Measurements from ENCODE around the gene RAB27B.
"Not testable (repeated sequence)": the region's sequence is repeated elsewhere in the genome, so short reads cannot be mapped to it uniquely, and the experiment has no call there.

RAB27B gene

GRCh38 chr18:54813977-54814565 lies 14.2 kb upstream of the RAB27B start:
- Histone ChIP-seq H3K27me3 (ENCODE audit: insufficient read depth, low read length, poor library complexity) (no peaks in the 10 kb centered on the region), H3K9ac (ENCODE audit: low read depth, low read length) (no peak overlapping the region), H2AFZ (ENCODE audit: low read depth, low read length) (no peak overlapping the region), H3K4me3 (ENCODE audit: low read depth in 1 of 2, low read length in 2 of 2) (no peak overlapping the region), H3K79me2 (ENCODE audit: insufficient read depth, low read length) (no peaks in the 10 kb centered on the region), H4K20me1 (ENCODE audit: insufficient read depth, low read length) (no peaks in the 10 kb centered on the region), H3K36me3 (ENCODE audit: insufficient read depth, low read length) (no peaks in the 10 kb centered on the region), H3K4me1 (ENCODE audit: insufficient read depth, low read length) (peaks cover 23% of the 10 kb centered on the region), H3K4me2 (ENCODE audit: insufficient read depth, low read length) (no peak overlapping the region), H3K27ac (ENCODE audit: low read length) (no peak overlapping the region), H3K9me3 (ENCODE audit: insufficient read depth, low read length, severe bottlenecking) (no peaks in the 10 kb centered on the region)
- no peak for TF ChIP-seq EZH2 (IDR thresholded peaks at IDR 0.05; ENCODE audit: borderline replicate concordance, low read depth, low read length, severe bottlenecking)
- TF ChIP-seq, protein P1, sequence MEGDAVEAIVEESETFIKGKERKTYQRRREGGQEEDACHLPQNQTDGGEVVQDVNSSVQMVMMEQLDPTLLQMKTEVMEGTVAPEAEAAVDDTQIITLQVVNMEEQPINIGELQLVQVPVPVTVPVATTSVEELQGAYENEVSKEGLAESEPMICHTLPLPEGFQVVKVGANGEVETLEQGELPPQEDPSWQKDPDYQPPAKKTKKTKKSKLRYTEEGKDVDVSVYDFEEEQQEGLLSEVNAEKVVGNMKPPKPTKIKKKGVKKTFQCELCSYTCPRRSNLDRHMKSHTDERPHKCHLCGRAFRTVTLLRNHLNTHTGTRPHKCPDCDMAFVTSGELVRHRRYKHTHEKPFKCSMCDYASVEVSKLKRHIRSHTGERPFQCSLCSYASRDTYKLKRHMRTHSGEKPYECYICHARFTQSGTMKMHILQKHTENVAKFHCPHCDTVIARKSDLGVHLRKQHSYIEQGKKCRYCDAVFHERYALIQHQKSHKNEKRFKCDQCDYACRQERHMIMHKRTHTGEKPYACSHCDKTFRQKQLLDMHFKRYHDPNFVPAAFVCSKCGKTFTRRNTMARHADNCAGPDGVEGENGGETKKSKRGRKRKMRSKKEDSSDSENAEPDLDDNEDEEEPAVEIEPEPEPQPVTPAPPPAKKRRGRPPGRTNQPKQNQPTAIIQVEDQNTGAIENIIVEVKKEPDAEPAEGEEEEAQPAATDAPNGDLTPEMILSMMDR (IDR thresholded peaks at IDR 0.05; ENCODE audit: borderline replicate concordance, extremely low read depth, low read length, poor library complexity, severe bottlenecking): no peak
- DNase-seq (no peak), ATAC-seq (ENCODE audit: insufficient read depth, low read depth) (no peak)

GRCh38 chr18:54815086-54815485 lies 13.2 kb upstream of the RAB27B start:
- Histone ChIP-seq H3K4me1 (ENCODE audit: insufficient read depth, low read length) (peaks cover 26% of the 10 kb centered on the region), H3K79me2 (ENCODE audit: insufficient read depth, low read length) (no peaks in the 10 kb centered on the region), H3K27ac (ENCODE audit: low read length) (no peak overlapping the region), H3K27me3 (ENCODE audit: insufficient read depth, low read length, poor library complexity) (no peaks in the 10 kb centered on the region), H3K9me3 (ENCODE audit: insufficient read depth, low read length, severe bottlenecking) (no peaks in the 10 kb centered on the region), H4K20me1 (ENCODE audit: insufficient read depth, low read length) (no peaks in the 10 kb centered on the region), H3K4me2 (ENCODE audit: insufficient read depth, low read length) (no peak overlapping the region), H3K36me3 (ENCODE audit: insufficient read depth, low read length) (no peaks in the 10 kb centered on the region), H2AFZ (ENCODE audit: low read depth, low read length) (no peak overlapping the region), H3K4me3 (ENCODE audit: low read depth in 1 of 2, low read length in 2 of 2) (no peak overlapping the region), H3K9ac (ENCODE audit: low read depth, low read length) (no peak overlapping the region)
- DNase-seq (no peak), ATAC-seq (ENCODE audit: insufficient read depth, low read depth) (no peak)
- TF ChIP-seq EZH2 (IDR thresholded peaks at IDR 0.05; ENCODE audit: borderline replicate concordance, low read depth, low read length, severe bottlenecking): no peak
- TF ChIP-seq, protein P1 (IDR thresholded peaks at IDR 0.05; ENCODE audit: borderline replicate concordance, extremely low read depth, low read length, poor library complexity, severe bottlenecking): no peak

DNA sequence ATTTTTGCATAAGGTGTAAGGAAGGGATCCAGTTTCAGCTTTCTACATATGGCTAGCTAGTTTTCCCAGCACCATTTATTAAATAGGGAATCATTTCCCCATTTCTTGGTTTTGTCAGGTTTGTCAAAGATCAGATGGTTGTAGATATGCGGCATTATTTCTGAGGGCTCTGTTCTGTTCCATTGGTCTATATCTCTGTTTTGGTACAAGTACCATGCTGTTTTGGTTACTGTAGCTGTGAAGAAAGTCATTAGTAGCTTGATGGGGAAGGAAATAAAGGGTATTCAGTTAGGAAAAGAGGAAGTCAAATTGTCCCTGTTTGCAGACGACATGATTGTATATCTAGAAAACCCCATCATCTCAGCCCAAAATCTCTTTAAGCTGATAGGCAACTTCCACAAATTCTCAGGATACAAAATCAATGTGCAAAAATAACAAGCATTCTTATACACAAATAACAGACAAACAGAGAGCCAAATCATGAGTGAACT lies 7.4 kb upstream of the RAB27B start:
- not testable (repeated sequence) for H3K4me3 ChIP-seq (ENCODE audit: low read depth in 1 of 2, low read length in 2 of 2); ATAC-seq (ENCODE audit: insufficient read depth, low read depth); H3K27ac ChIP-seq (ENCODE audit: low read length); H2AFZ ChIP-seq (ENCODE audit: low read depth, low read length); DNase-seq; H3K4me1 ChIP-seq (ENCODE audit: insufficient read depth, low read length); H3K79me2 ChIP-seq (ENCODE audit: insufficient read depth, low read length); H3K9me3 ChIP-seq (ENCODE audit: insufficient read depth, low read length, severe bottlenecking); H3K9ac ChIP-seq (ENCODE audit: low read depth, low read length); H3K36me3 ChIP-seq (ENCODE audit: insufficient read depth, low read length); H3K4me2 ChIP-seq (ENCODE audit: insufficient read depth, low read length); H4K20me1 ChIP-seq (ENCODE audit: insufficient read depth, low read length); H3K27me3 ChIP-seq (ENCODE audit: insufficient read depth, low read length, poor library complexity)

DNA sequence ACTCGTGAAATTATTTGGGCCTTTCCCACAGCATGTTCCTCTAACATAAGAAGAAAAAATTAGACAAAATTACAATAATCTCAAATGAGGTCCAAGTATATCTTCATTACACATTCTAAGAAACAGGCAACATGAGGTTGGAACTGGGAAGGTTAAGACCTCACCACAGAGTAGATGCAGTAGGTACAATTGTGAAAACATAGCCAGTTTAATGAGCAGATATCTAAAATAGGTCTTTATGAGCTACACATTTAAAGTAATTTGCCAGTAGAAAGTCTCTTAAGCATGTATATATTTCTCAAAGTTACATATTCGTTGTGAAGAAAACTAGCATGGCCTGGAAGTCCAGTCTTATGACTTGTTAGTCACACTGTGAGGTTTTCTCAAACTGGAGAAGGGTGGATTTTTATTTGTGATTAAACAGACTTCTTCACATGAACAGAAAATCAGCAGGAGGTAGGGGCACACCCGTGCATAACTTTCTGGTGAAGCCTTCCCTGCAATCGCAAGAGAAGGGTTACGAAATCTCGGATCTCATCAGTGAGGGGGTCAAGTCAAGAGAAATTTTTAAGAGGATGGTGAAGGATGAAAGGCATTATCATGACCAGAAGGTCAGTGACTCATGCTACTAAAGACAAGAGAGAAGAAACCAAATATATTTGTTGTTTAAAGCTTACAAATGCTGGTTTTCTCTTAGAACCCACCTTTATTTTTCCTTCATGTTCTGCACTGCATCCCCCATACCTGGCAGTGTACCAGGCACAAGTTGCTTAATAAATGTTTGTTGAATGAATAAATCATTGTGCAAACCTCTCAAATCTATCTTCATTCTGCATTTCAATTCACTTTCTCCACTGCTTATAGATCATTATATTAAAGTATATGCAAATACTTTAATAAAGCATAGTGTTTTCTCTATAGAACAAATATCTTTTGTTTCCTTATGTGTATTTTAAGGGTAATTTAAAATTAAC lies 5.1 kb upstream of the RAB27B start:
- Histone ChIP-seq H3K4me1 (ENCODE audit: insufficient read depth, low read length) (peaks cover 6% of the 10 kb centered on the region; the same call in 1 of the 2 replicates), H3K36me3 (ENCODE audit: insufficient read depth, low read length) (no peaks in the 10 kb centered on the region), H4K20me1 (ENCODE audit: insufficient read depth, low read length) (no peaks in the 10 kb centered on the region), H2AFZ (ENCODE audit: low read depth, low read length) (no peak overlapping the region), H3K4me3 (ENCODE audit: low read depth in 1 of 2, low read length in 2 of 2) (no peak overlapping the region), H3K9ac (ENCODE audit: low read depth, low read length) (no peak overlapping the region), H3K9me3 (ENCODE audit: insufficient read depth, low read length, severe bottlenecking) (no peaks in the 10 kb centered on the region), H3K27ac (ENCODE audit: low read length) (no peak overlapping the region), H3K4me2 (ENCODE audit: insufficient read depth, low read length) (no peak overlapping the region), H3K79me2 (ENCODE audit: insufficient read depth, low read length) (no peaks in the 10 kb centered on the region), H3K27me3 (ENCODE audit: insufficient read depth, low read length, poor library complexity) (no peaks in the 10 kb centered on the region)
- TF ChIP-seq, protein P1 (IDR thresholded peaks at IDR 0.05; ENCODE audit: borderline replicate concordance, extremely low read depth, low read length, poor library complexity, severe bottlenecking): no peak
- TF ChIP-seq EZH2 (IDR thresholded peaks at IDR 0.05; ENCODE audit: borderline replicate concordance, low read depth, low read length, severe bottlenecking): no peak
- ATAC-seq (ENCODE audit: insufficient read depth, low read depth): no peak
- no peak for DNase-seq
